ENCODE results near the gene C10orf62.

C10orf62 gene

GRCh38 chr10:97590082-97590747 lies 694 bp downstream of the C10orf62 start:
- Histone ChIP-seq H3K9me3 (no peaks in the 10 kb centered on the region), H3K4me3 (ENCODE audit: low read depth in 1 of 2, low read length in 1 of 2) (no peak overlapping the region), H3K36me3 (no peaks in the 10 kb centered on the region), H3K27ac (no peak overlapping the region), H3K27me3 (no peaks in the 10 kb centered on the region), H3K4me1 (ENCODE audit: control insufficient read depth in 1 of 2, insufficient read depth in 1 of 2, low read depth in 1 of 2, low read length in 1 of 2) (no peaks in the 10 kb centered on the region)
- no peak for TF ChIP-seq CTCF (IDR thresholded peaks at IDR 0.05)

- Histone ChIP-seq H3K4me1 (ENCODE audit: control insufficient read depth in 1 of 2, insufficient read depth in 1 of 2, low read depth in 1 of 2, low read length in 1 of 2) (no peaks in the 10 kb centered on the region), H3K9me3 (no peaks in the 10 kb centered on the region), H3K27me3 (no peaks in the 10 kb centered on the region), H3K36me3 (no peaks in the 10 kb centered on the region), H3K27ac (no peak overlapping the region), H3K4me3 (ENCODE audit: low read depth in 1 of 2, low read length in 1 of 2) (no peak overlapping the region)
- no peak for TF ChIP-seq CTCF (IDR thresholded peaks at IDR 0.05)
Observed at GRCh38 chr10:97590748-97591495, 1.4 kb downstream of the C10orf62 start.

GRCh38 chr10:97593421-97593820 lies 3.9 kb downstream of the C10orf62 start:
- Histone ChIP-seq H3K9me3 (no peaks in the 10 kb centered on the region), H3K27ac (no peak overlapping the region), H3K36me3 (no peaks in the 10 kb centered on the region), H3K4me1 (ENCODE audit: control insufficient read depth in 1 of 2, insufficient read depth in 1 of 2, low read depth in 1 of 2, low read length in 1 of 2) (peaks cover 2 to 4% of the 10 kb centered on the region in 2 experiments), H3K4me3 (ENCODE audit: low read depth in 1 of 2, low read length in 1 of 2) (no peak overlapping the region), H3K27me3 (no peaks in the 10 kb centered on the region)
- no peak for TF ChIP-seq CTCF (IDR thresholded peaks at IDR 0.05)

GRCh38 chr10:97596101-97597082 lies 6.9 kb downstream of the C10orf62 start:
- no peaks in the 10 kb centered on the region for H3K36me3 ChIP-seq
- H3K27ac ChIP-seq = no peak overlapping the region
- no peak overlapping the region for H3K4me3 ChIP-seq (ENCODE audit: low read depth in 1 of 2, low read length in 1 of 2)
- no peak for TF ChIP-seq CTCF (IDR thresholded peaks at IDR 0.05)
- H3K4me1 ChIP-seq (ENCODE audit: control insufficient read depth in 1 of 2, insufficient read depth in 1 of 2, low read depth in 1 of 2, low read length in 1 of 2) = peaks cover 5 to 9% of the 10 kb centered on the region in 2 experiments
- no peaks in the 10 kb centered on the region for H3K9me3 ChIP-seq
- no peaks in the 10 kb centered on the region for H3K27me3 ChIP-seq

- no peaks in the 10 kb centered on the region for H3K36me3 ChIP-seq
- H3K4me3 ChIP-seq (ENCODE audit: low read depth in 1 of 2, low read length in 1 of 2) = no peak overlapping the region
- no peaks in the 10 kb centered on the region for H3K9me3 ChIP-seq
- TF ChIP-seq CTCF (IDR thresholded peaks at IDR 0.05) = no peak
- no peak overlapping the region for H3K27ac ChIP-seq
- no peaks in the 10 kb centered on the region for H3K27me3 ChIP-seq
- H3K4me1 ChIP-seq (ENCODE audit: control insufficient read depth in 1 of 2, insufficient read depth in 1 of 2, low read depth in 1 of 2, low read length in 1 of 2) = peaks cover 5 to 9% of the 10 kb centered on the region in 2 experiments
Observed at GRCh38 chr10:97597778-97598177, 8.3 kb downstream of the C10orf62 start.

All from neutrophil (primary cell).